Sigmoid colon (tissue), 4 donors: ENCODE measurements around the gene RING1.

Experiments used
- CTCF ChIP-seq, 4 experiments: fragments of 450-650 bp in 3 of 4; fragments of 200-600 bp in 1 of 4; IDR thresholded peaks; one replicate each; pipeline ENCODE4 v1.5.1; 2016 to 2019; ENCODE audit warnings: antibody characterized with exemption in 4 of 4, mild to moderate bottlenecking in 3 of 4, moderate library complexity in 2 of 4
- EP300 ChIP-seq, 4 donors: sonication (generic); formaldehyde crosslinking; IDR thresholded peaks; one replicate each; pipeline ENCODE4 v1.6.1; 2017; ENCODE audit warnings: antibody characterized with exemption in 4 of 4

GRCh38 chr6:33237741-33238140, 29.4 kb downstream of the RING1 start:
- TF ChIP-seq CTCF (IDR thresholded peaks at IDR 0.05) (no peak), EP300 (IDR thresholded peaks at IDR 0.05) (no peak)
